K562 (cell line): ENCODE data around the gene PIN1. TPM values are rescaled to one million over a fixed set of nuclear protein-coding genes. Genes with fewer than 3 reads are reported as not detected.
A peak's percentile ranks its signal among the peaks of the same experiment; 100 is the strongest.

Experiments
- ATAC-seq: fragments of 200-7000 bp; cut with Tn5 transposase; 3 replicates; pipeline ENCODE4 v1.9.1; 2020; ENCODE audit warnings: moderate library complexity
- BruUV-seq: library from RNA; stranded (reverse); fragments of 400-500 nt; replicated peaks from 2 replicates; lab custom pipeline; 2021; lab: Mats Ljungman, UMichigan
- CTCF ChIA-PET: fragments of 300-600 bp; formaldehyde crosslinking; extraction: SDS; loops from one replicate; lab custom pipeline; 2021; ENCODE audit warnings: low intra/inter-chr PET ratio; lab: Yijun Ruan, JAX
- POLR2A ChIA-PET: fragments of 300-600, 350-650 bp; sonication (Branson Sonifier 250); formaldehyde crosslinking; extraction: SDS; loops from one replicate; lab custom pipeline; 2021; ENCODE audit warnings: antibody characterized with exemption, inconsistent platforms; lab: Yijun Ruan, JAX
- DNase-seq, 4 experiments: peaks; one replicate each; pipeline versions ENCODE4 v3.0.0 to v3.0.0-alpha.2; 2011 to 2018; ENCODE audit warnings: low spot score in 3 of 4, mixed read lengths in 3 of 4; ENCODE audit errors: extremely low read depth in 1 of 4
- FAIRE-seq: peaks from 2 replicates; lab custom pipeline; 2011; peaks lifted over from hg19 to GRCh38; lab: Jason Lieb, UNC
- H2AFZ ChIP-seq: 2 replicates; pipeline ENCODE4 v1.6.0; 2011; ENCODE audit warnings: low read depth, low read length, control low read depth, inconsistent platforms
- H3K27ac ChIP-seq: fragments of 200-600 bp; 3 replicates; pipeline ENCODE4 v1.8.0; 2011; ENCODE audit warnings: low read depth, mild to moderate bottlenecking, control low read depth, inconsistent platforms, low read length, moderate library complexity, mixed read lengths; ENCODE audit errors: extremely low read depth
- H3K27me3 ChIP-seq, 2 experiments: fragments of 300-600 bp in 1 of 2; 2 replicates in 1 of 2; 3 replicates in 1 of 2; pipeline versions ENCODE4 v1.6.0 to v1.8.0; 2011; ENCODE audit warnings: inconsistent platforms in 2 of 2, low read length in 2 of 2, mild to moderate bottlenecking in 1 of 2, mixed read lengths in 1 of 2, moderate library complexity in 1 of 2; ENCODE audit not compliant: control insufficient read depth in 2 of 2, insufficient read depth in 2 of 2
- H3K36me3 ChIP-seq: fragments of 300-600 bp; 3 replicates; pipeline ENCODE4 v1.8.0; 2011; ENCODE audit warnings: mild to moderate bottlenecking, low read length, inconsistent platforms; ENCODE audit not compliant: control insufficient read depth, insufficient read depth
- H3K4me1 ChIP-seq, 2 experiments: fragments of 200-600 bp in 1 of 2; replicated peaks in 1 of 2; 2 replicates in 1 of 2; 3 replicates in 1 of 2; pipeline versions ENCODE4 v1.5.1 to v1.8.0; 2011; ENCODE audit warnings: inconsistent platforms in 2 of 2, low read length in 2 of 2, mild to moderate bottlenecking in 1 of 2, mixed read lengths in 1 of 2, moderate library complexity in 1 of 2; ENCODE audit not compliant: control insufficient read depth in 2 of 2, insufficient read depth in 2 of 2
- H3K4me2 ChIP-seq: 2 replicates; pipeline ENCODE4 v1.6.1; 2011; ENCODE audit warnings: low read length, control low read depth, inconsistent platforms, mixed read lengths; ENCODE audit not compliant: insufficient read depth
- H3K4me3 ChIP-seq: fragments of 200-600 bp; sonication (generic), shearing (Covaris generic); 2 replicates; pipeline ENCODE4 v1.5.1; 2016; ENCODE audit warnings: control low read depth, inconsistent platforms
- H3K79me2 ChIP-seq: fragments of 200-600 bp; 3 replicates; pipeline ENCODE4 v1.8.0; 2011; ENCODE audit warnings: low read length, inconsistent platforms; ENCODE audit not compliant: control insufficient read depth, insufficient read depth
- H3K9ac ChIP-seq, 2 experiments: 2 replicates each; pipeline versions ENCODE4 v1.6.0 to v1.6.1; 2011; ENCODE audit warnings: low read depth in 2 of 2, low read length in 2 of 2, control low read depth in 1 of 2, inconsistent platforms in 1 of 2, mild to moderate bottlenecking in 1 of 2, mixed read lengths in 1 of 2; ENCODE audit not compliant: insufficient read depth in 1 of 2
- H3K9me1 ChIP-seq: one replicate; pipeline ENCODE4 v1.6.0; 2011; ENCODE audit warnings: inconsistent platforms, mild to moderate bottlenecking, low read length, moderate library complexity; ENCODE audit not compliant: control insufficient read depth, insufficient read depth
- H3K9me3 ChIP-seq: replicated peaks from 2 replicates; pipeline ENCODE4 v1.5.1; 2011; ENCODE audit warnings: low read depth, low read length, inconsistent platforms; ENCODE audit not compliant: control insufficient read depth, insufficient read depth
- H4K20me1 ChIP-seq: replicated peaks from 2 replicates; pipeline ENCODE4 v1.6.1; 2011; ENCODE audit warnings: low read length, inconsistent platforms, mixed read lengths; ENCODE audit not compliant: control insufficient read depth, insufficient read depth
- ESRRA ChIP-seq: fragments of 450-650 bp; IDR thresholded peaks from 2 replicates; pipeline ENCODE4 v1.6.1; 2014; ENCODE audit warnings: low read depth, mild to moderate bottlenecking, moderate library complexity, borderline replicate concordance
- GABPB2 ChIP-seq: fragments of 250-450 bp; sonication (Bioruptor Pico); conservative IDR thresholded peaks from 2 replicates; pipeline ENCODE4 v1.5.1; 2021; ENCODE audit warnings: mild to moderate bottlenecking
- GTF2F1 ChIP-seq: IDR thresholded peaks from 2 replicates; pipeline ENCODE4 v1.6.1; 2011; ENCODE audit warnings: low read depth, low read length, improper control_type of control experiment
- MYNN ChIP-seq, 2 experiments: sonication (generic); formaldehyde crosslinking in 1 of 2; IDR thresholded peaks; 2 replicates each; pipeline versions ENCODE4 v1.5.0 to v1.6.1; 2016 to 2020; ENCODE audit warnings: antibody characterized with exemption in 1 of 2, missing genetic modification reagents in 1 of 2
- NR2C1 ChIP-seq, 2 experiments: fragments of 450-650 bp; IDR thresholded peaks; 2 replicates each; pipeline ENCODE4 v1.6.1; 2017; ENCODE audit warnings: mild to moderate bottlenecking in 2 of 2, antibody characterized with exemption in 1 of 2, inconsistent platforms in 1 of 2, missing compliant biosample characterization in 1 of 2, missing genetic modification characterization in 1 of 2
- TGIF2 ChIP-seq: sonication (generic); formaldehyde crosslinking; IDR thresholded peaks from 2 replicates; pipeline ENCODE4 v1.8.1; 2022; ENCODE audit warnings: mild to moderate bottlenecking, missing genetic modification reagents, moderate library complexity
- TRIM24 ChIP-seq, 2 experiments: fragments of 450-650 bp; IDR thresholded peaks; 2 replicates each; pipeline ENCODE4 v1.6.1; 2016
- WGBS: fragments of 100-300 bp; shearing (Covaris generic); methylation state at CpG from one replicate; pipeline ENCODE4 v1.1.6; 2016; ENCODE audit warnings: low coverage, mixed read lengths; ENCODE audit not compliant: insufficient coverage; ENCODE audit errors: missing lambda C conversion rate; 5-methylcytosine and 5-hydroxymethylcytosine counted together
- in situ Hi-C: fragments of 300-500 bp; cut with MboI; formaldehyde crosslinking; loops from 4 replicates; pipeline ENCODE4 v1.15.0; 2018; ENCODE audit warnings: inconsistent platforms, mixed read lengths
- intact Hi-C: fragments of 100-400 bp; cut with micrococcal nuclease; formaldehyde crosslinking; loops from 2 replicates; pipeline ENCODE4 v1.14.2; 2022
- polyA plus RNA-seq, 8 experiments: library from polyadenylated mRNA; depleted of rRNA in 4 of 8; stranded (reverse) in 5 of 8; unstranded in 3 of 8; fragments of >200 nt; fragmentation: Nextera tagmentation in 2 of 8; fragmentation: Illumina TruSeq in 1 of 8; extraction: Ambion mirVana in 2 of 8; extraction: Trizol in 1 of 8; gene quantifications; 2 replicates each; pipeline versions ENCODE4 v1.2.1 to v1.2.3, GENCODE V29; 2011 to 2014; ENCODE audit warnings: inconsistent platforms in 1 of 8, missing spikeins in 1 of 8
- total RNA-seq, 7 experiments: library from RNA; depleted of rRNA in 6 of 7; stranded (reverse); fragments of >200 nt in 6 of 7; fragmentation: Illumina TruSeq in 2 of 7; extraction: Trizol in 2 of 7; gene quantifications; 2 replicates each; pipeline versions ENCODE4 v1.2.1 to v1.2.3, GENCODE V29; 2011 to 2021; ENCODE audit warnings: low replicate concordance in 1 of 7
- TF ChIP-seq, protein P1 (sequence below): fragments of 250-450 bp; sonication (Bioruptor Pico); IDR thresholded peaks from 2 replicates; pipeline ENCODE4 v1.8.0; 2021; ENCODE audit warnings: moderate library complexity, mild to moderate bottlenecking, inconsistent platforms
- TF ChIP-seq, protein P2 (sequence below): IDR thresholded peaks from 2 replicates; pipeline ENCODE4 v1.6.1; 2011; ENCODE audit warnings: borderline replicate concordance, low read depth, mild to moderate bottlenecking, moderate library complexity, low read length; ENCODE audit not compliant: insufficient read depth, poor library complexity, severe bottlenecking

Gene PIN1
- total and polyA plus RNA-seq, 9 of the 15 experiments (the other 6 are each of a cell fraction or from before 2014, with no cell fraction given): 1.6 to 178 (median 42.5) TPM

DNA sequence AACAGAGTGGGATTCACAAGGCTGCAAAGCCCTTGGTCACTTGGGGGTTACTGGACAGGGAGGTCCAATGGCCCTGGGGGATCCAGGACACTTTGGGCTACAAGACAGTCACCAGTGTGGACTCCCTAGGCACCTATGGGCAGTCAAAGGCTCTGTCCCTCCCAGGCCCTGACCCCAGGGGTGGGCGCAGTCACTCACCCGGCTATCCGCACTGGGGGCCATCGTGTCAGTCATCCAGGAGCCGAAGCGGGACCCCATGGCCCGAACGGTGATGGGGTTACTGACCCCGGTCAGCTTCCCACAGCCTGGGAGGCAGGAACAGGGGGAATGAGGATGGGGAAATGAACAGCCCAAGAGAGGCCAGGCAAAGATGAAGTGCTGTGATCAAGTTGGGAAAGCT lies 21.5 kb downstream of the PIN1 start:
- H3K36me3 ChIP-seq: no peaks in the 10 kb centered on the region
- in situ Hi-C loops (no loop called here), intact Hi-C loops (no loop called here)
- H3K79me2 ChIP-seq: no peaks in the 10 kb centered on the region
- TF ChIP-seq GTF2F1 (no peak), TGIF2 (CRISPR knock-in tag) (no peak), TRIM24 (IDR thresholded peaks at IDR 0.05) (no peak), MYNN (IDR thresholded peaks at IDR 0.05) (no peak), MYNN (CRISPR knock-in tag; IDR thresholded peaks at IDR 0.05) (no peak), ESRRA (no peak), GABPB2 (CRISPR knock-in tag) (no peak), NR2C1 (IDR thresholded peaks at IDR 0.05) (no peak), NR2C1 (tag; IDR thresholded peaks at IDR 0.05) (no peak)
- TF ChIP-seq, protein P1, sequence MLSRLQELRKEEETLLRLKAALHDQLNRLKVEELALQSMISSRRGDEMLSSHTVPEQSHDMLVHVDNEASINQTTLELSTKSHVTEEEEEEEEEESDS (CRISPR knock-in tag): no peak
- TF ChIP-seq, protein P2, sequence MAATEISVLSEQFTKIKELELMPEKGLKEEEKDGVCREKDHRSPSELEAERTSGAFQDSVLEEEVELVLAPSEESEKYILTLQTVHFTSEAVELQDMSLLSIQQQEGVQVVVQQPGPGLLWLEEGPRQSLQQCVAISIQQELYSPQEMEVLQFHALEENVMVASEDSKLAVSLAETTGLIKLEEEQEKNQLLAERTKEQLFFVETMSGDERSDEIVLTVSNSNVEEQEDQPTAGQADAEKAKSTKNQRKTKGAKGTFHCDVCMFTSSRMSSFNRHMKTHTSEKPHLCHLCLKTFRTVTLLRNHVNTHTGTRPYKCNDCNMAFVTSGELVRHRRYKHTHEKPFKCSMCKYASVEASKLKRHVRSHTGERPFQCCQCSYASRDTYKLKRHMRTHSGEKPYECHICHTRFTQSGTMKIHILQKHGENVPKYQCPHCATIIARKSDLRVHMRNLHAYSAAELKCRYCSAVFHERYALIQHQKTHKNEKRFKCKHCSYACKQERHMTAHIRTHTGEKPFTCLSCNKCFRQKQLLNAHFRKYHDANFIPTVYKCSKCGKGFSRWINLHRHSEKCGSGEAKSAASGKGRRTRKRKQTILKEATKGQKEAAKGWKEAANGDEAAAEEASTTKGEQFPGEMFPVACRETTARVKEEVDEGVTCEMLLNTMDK: no peak
- ATAC-seq: no peak
- no peak overlapping the region for H3K4me2 ChIP-seq
- 77% methylated on average over 5 of the region's 9 CpGs for WGBS
- ChIA-PET POLR2A (no interaction called here), CTCF (no interaction called here)
- no peaks in the 10 kb centered on the region for H3K9me1 ChIP-seq
- no peak overlapping the region for H3K27ac ChIP-seq
- H3K9ac ChIP-seq: peak overlapping the region in 1 of 2 experiments; percentile 36; a peak in 1 of 4 replicates
- no TSS peak for BruUV-seq
- no peaks in the 10 kb centered on the region for H3K9me3 ChIP-seq
- no peak for FAIRE-seq
- peaks cover 12 to 22% of the 10 kb centered on the region in 2 experiments; a peak in 4 of 5 replicates for H3K4me1 ChIP-seq
- no peak overlapping the region for H2AFZ ChIP-seq
- DNase-seq: no peak
- peaks cover 4% of the 10 kb centered on the region; the same call in 1 of the 2 replicates for H4K20me1 ChIP-seq
- no peak overlapping the region for H3K4me3 ChIP-seq
- H3K27me3 ChIP-seq: peaks cover 0 to 13% of the 10 kb centered on the region in 2 experiments; a peak in 3 of 5 replicates
